Omental fat pad (tissue), 4 donors: ENCODE measurements around the gene MOB3B. TPM values are rescaled to one million over a fixed set of nuclear protein-coding genes. Genes with fewer than 3 reads are reported as not detected.

Experiments
- ATAC-seq: fragments of 150-250 bp; one replicate; pipeline ENCODE4 v1.9.1; 2016; ENCODE audit warnings: mild to moderate bottlenecking, moderate library complexity; ENCODE audit not compliant: low FRiP score
- DNase-seq: peaks from one replicate; pipeline ENCODE4 v3.0.0-alpha.2; 2019; ENCODE audit warnings: low spot score
- CTCF ChIP-seq, 3 donors: fragments of 450-650 bp; IDR thresholded peaks; one replicate each; pipeline ENCODE4 v1.5.1; 2016 to 2017; ENCODE audit warnings: antibody characterized with exemption in 3 of 3, mild to moderate bottlenecking in 3 of 3, moderate library complexity in 2 of 3
- total RNA-seq, 4 donors: library from RNA; depleted of rRNA; stranded (reverse); fragments of >200 nt; gene quantifications; one replicate each; pipeline ENCODE4 v1.1.0, GENCODE V29; 2016

Gene MOB3B
- total RNA-seq, 4 donors from 2014 or later, result 7.9 to 11.5 (median 9.4) TPM

- ATAC-seq, result no peak
- no peak for DNase-seq
- TF ChIP-seq CTCF (IDR thresholded peaks at IDR 0.05), result no peak
These were observed 57.4 kb downstream of the MOB3B start for GRCh38 chr9:27472195-27472594.

DNA sequence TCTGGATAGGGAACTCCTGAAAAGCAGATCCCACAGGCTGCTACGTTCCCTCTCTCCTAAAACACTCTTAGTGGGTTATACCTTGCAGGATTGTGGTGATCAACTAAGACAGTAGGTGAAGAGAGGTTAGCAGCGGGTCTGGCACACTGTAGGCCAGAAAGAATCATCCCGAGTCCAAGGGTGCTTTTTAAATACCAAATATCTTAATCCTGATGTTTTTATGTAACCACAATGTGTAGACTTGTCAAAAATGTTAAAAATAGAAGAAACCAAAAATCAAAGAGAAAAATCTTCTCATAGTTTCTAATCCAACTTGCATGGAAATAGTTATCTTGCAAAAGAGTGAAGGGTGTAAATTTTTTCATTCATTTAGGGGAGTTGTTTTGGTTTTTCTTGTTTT lies 57.8 kb downstream of the MOB3B start:
- no peak for TF ChIP-seq CTCF (IDR thresholded peaks at IDR 0.05)
- DNase-seq, result no peak
- ATAC-seq, result no peak

DNA sequence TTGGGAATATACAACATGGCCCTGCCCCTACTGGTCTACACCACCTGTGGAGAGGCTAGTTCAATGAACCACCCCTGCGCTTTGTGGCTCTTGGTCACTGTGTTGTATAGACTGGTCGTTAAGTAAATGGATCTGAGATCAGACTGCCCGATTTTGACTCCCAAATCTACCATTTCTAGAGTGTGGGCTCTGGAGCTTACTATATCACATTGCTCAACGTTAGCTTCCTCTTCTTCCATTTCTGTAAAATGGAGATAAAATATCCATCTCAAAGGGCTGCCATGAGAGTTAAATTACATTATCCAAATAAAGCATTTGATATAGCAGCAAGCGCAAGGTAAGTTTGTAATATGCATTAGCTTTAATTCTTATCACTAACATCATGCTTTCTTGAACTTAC lies 58.2 kb downstream of the MOB3B start:
- DNase-seq, result no peak
- TF ChIP-seq CTCF (IDR thresholded peaks at IDR 0.05), result no peak
- ATAC-seq, result no peak

DNA sequence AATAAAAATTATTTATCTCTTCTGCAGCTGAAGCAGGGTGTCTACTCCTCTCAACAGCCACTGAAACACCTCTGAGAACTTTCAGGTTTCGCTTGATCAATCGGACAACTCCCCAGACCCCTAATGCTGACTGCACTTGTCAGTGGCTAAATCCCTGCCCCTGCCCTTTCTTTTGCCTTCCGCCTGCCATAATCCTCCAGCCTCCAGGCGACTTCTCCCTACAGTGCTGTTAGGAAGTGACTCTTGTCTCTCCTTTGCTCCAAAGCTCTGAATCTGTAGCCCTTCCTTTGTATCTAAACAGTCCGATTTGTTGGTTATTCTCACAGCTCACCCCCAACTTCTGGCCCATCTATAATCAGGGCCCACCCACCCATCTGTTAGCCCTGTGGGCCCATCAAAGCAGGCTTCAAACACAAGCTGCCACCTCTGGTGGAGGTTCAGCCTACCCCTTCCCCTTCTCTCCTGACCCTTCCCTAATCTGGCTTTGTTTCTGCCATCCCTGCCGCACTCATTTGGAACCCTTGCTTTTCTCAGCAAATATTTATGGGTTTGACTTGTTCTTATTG lies 59.2 kb downstream of the MOB3B start:
- TF ChIP-seq CTCF (IDR thresholded peaks at IDR 0.05), result no peak
- DNase-seq (no peak), ATAC-seq (no peak)

DNA sequence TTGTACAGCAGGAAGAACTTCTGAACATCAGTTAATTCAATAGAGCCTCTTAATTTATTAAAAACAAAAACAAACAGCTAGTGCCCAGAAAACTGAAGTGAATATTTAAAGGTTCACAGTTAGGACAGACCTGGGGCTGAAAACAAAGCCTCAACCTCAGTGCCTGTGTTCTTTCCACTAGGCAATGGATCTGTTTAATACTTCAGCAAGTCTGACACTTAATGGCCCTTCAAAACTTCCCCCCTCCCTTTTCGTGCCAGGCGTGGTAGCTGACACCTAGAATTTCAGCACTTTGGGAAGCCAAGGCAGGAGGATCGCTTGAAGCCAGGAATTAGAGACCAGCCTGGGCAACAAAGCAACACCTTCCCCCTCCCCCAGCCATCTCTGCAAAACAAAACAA lies 60.1 kb downstream of the MOB3B start:
- no peak for ATAC-seq
- DNase-seq, result no peak
- TF ChIP-seq CTCF (IDR thresholded peaks at IDR 0.05), result no peak

- no peak for ATAC-seq
- TF ChIP-seq CTCF (IDR thresholded peaks at IDR 0.05), result no peak
- DNase-seq, result no peak
These were observed 61.0 kb downstream of the MOB3B start for GRCh38 chr9:27468462-27469110.

- no peak for TF ChIP-seq CTCF (IDR thresholded peaks at IDR 0.05)
- DNase-seq, result no peak
- ATAC-seq, result no peak
These were observed 61.6 kb downstream of the MOB3B start for GRCh38 chr9:27468000-27468399.
